Panc1 (cell line): Measurements from ENCODE around the gene TNNT3. TPM values are rescaled to one million over a fixed set of nuclear protein-coding genes. Genes with fewer than 3 reads are reported as not detected.
"Not testable (repeated sequence)": the region's sequence is repeated elsewhere in the genome, so short reads cannot be mapped to it uniquely, and the experiment has no call there.

Experiments
- ATAC-seq: fragments of 200-7000 bp; cut with Tn5 transposase; 2 replicates; pipeline ENCODE4 v1.9.1; 2020; ENCODE audit warnings: mild to moderate bottlenecking, moderate library complexity
- BruUV-seq: library from RNA; stranded (reverse); fragments of 400-500 nt; replicated peaks from 2 replicates; lab custom pipeline; 2021; lab: Mats Ljungman, UMichigan
- CTCF ChIA-PET: fragments of 300-600 bp; sonication (Branson Sonifier 250); formaldehyde crosslinking; loops from one replicate; lab custom pipeline; 2022; ENCODE audit warnings: antibody characterized with exemption; lab: Charles Lee
- POLR2A ChIA-PET: fragments of 300-600 bp; sonication (Branson Sonifier 250); formaldehyde crosslinking; loops from one replicate; lab custom pipeline; 2022; ENCODE audit warnings: antibody characterized with exemption; lab: Charles Lee
- DNase-seq: peaks from one replicate; pipeline ENCODE4 v3.0.0-alpha.2; 2010; ENCODE audit warnings: low read depth, low spot score
- H3K27ac ChIP-seq: 2 replicates; pipeline ENCODE4 v1.5.1; 2011; ENCODE audit warnings: mild to moderate bottlenecking, low read length, inconsistent platforms
- H3K27me3 ChIP-seq: fragments of 200-500 bp; sonication (Bioruptor generic); 2 replicates; pipeline ENCODE4 v1.6.0; 2014; ENCODE audit warnings: low read length, inconsistent platforms; ENCODE audit not compliant: control insufficient read depth, insufficient read depth
- H3K36me3 ChIP-seq: fragments of 200-500 bp; sonication (Bioruptor generic); 2 replicates; pipeline ENCODE4 v1.5.1; 2014; ENCODE audit warnings: inconsistent platforms, mild to moderate bottlenecking, low read length, moderate library complexity; ENCODE audit not compliant: control insufficient read depth, insufficient read depth
- H3K4me1 ChIP-seq: 2 replicates; pipeline ENCODE4 v1.5.1; 2011; ENCODE audit warnings: inconsistent platforms, mild to moderate bottlenecking, low read length, moderate library complexity; ENCODE audit not compliant: control insufficient read depth, insufficient read depth
- H3K4me3 ChIP-seq, 2 experiments: 2 replicates each; pipeline ENCODE4 v1.5.1; 2011 to 2012; ENCODE audit warnings: low read depth in 2 of 2, low read length in 2 of 2, mild to moderate bottlenecking in 2 of 2, inconsistent platforms in 1 of 2, moderate library complexity in 1 of 2
- H3K9me3 ChIP-seq: fragments of 200-500 bp; sonication (Bioruptor generic); 2 replicates; pipeline ENCODE4 v1.5.1; 2014; ENCODE audit warnings: low read depth, mild to moderate bottlenecking, inconsistent platforms, low read length, moderate library complexity; ENCODE audit not compliant: control insufficient read depth, insufficient read depth
- POLR2AphosphoS5 ChIP-seq: IDR thresholded peaks from 2 replicates; pipeline ENCODE4 v1.6.1; 2012; ENCODE audit warnings: mild to moderate bottlenecking, low read depth, low read length, moderate library complexity
- SIN3A ChIP-seq: IDR thresholded peaks from 2 replicates; pipeline ENCODE4 v1.6.1; 2012; ENCODE audit warnings: low read depth, mild to moderate bottlenecking, low read length, moderate library complexity, borderline replicate concordance; ENCODE audit not compliant: insufficient read depth
- TCF7L2 ChIP-seq: IDR thresholded peaks from 2 replicates; pipeline ENCODE4 v1.6.1; 2011; ENCODE audit warnings: mild to moderate bottlenecking, low read depth, low read length, inconsistent platforms
- in situ Hi-C: cut with HindIII; loops from 2 replicates; pipeline ENCODE4 v1.10.0; 2016; ENCODE audit warnings: low sequenced_read_pairs, low pct_unique_long_range_greater_than_20kb
- intact Hi-C: fragments of 100-400 bp; cut with micrococcal nuclease; formaldehyde crosslinking; loops from one replicate; pipeline ENCODE4 v1.10.0; 2022; ENCODE audit not compliant: unreplicated experiment
- total RNA-seq: library from RNA; stranded (reverse); gene quantifications from one replicate; pipeline ENCODE4 v1.2.1, GENCODE V29; 2021; ENCODE audit not compliant: unreplicated experiment
- TF ChIP-seq, protein P1 (sequence below): fragments of 450-650 bp; IDR thresholded peaks from 2 replicates; pipeline ENCODE4 v1.5.1; 2017; ENCODE audit warnings: mild to moderate bottlenecking
- TF ChIP-seq, protein P2 (sequence below), 2 experiments: IDR thresholded peaks; 2 replicates each; pipeline ENCODE4 v1.6.1; 2011 to 2012; ENCODE audit warnings: low read depth in 2 of 2, control low read depth in 1 of 2, low read length in 1 of 2, mild to moderate bottlenecking in 1 of 2, moderate library complexity in 1 of 2; ENCODE audit not compliant: insufficient read depth in 1 of 2

Gene TNNT3
- total RNA-seq, 1 experiment from 2014 or later, result 0.41 TPM

DNA sequence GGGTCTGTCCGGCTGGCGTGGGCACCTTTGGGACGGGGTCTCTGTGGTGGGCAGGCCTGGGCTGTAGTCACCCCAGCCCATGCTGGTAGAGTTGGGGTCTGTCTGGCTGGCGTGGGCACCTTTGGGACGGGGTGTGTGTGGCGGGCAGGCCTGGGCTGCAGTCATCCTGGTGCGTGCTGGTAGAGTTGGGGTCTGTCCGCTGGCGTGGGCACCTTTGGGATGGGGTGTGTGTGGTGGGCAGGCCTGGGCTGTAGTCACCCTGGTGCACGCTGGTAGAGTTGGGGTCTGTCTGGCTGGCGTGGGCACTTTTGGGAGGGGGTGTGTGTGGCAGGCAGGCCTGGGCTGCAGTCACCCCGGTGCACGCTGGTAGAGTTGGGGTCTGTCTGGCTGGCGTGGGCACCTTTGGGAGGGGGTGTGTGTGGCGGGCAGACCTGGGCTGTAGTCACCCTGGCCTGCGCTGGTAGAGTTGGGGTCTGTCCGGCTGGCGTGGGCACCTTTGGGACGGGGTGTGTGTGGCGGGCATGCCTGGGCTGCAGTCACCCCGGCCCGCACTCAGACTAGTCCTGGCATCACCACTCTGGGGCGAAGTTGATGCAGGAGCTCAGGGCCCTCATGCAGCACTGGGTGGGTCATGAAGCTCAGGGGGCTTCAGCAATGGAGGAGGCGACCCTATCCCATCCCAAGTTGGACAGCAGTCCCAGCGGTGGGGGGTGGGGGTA lies 47.1 kb upstream of the TNNT3 start:
- ChIA-PET POLR2A (interaction anchor here (0.5 kb wide), 1 partner anchor 26 kb away, joined by 3 read pairs; no protein-coding TSS in a partner anchor), CTCF (interaction anchor here (0.6 to 1.4 kb wide), 3 partner anchors 10 to 47 kb away, joined by 3 to 7 read pairs (median 5); partner anchors contain the start of gene TNNT3)
- Histone ChIP-seq H3K9me3 (no peaks in the 10 kb centered on the region), H3K4me1 (peaks cover 34% of the 10 kb centered on the region), H3K4me3 (no peak overlapping the region), H3K27me3 (no peaks in the 10 kb centered on the region), H3K27ac (no peak overlapping the region), H3K36me3 (no peaks in the 10 kb centered on the region)
- no TSS peak for BruUV-seq
- TF ChIP-seq POLR2AphosphoS5 (no peak), TCF7L2 (no peak), SIN3A (no peak)
- TF ChIP-seq, protein P1, sequence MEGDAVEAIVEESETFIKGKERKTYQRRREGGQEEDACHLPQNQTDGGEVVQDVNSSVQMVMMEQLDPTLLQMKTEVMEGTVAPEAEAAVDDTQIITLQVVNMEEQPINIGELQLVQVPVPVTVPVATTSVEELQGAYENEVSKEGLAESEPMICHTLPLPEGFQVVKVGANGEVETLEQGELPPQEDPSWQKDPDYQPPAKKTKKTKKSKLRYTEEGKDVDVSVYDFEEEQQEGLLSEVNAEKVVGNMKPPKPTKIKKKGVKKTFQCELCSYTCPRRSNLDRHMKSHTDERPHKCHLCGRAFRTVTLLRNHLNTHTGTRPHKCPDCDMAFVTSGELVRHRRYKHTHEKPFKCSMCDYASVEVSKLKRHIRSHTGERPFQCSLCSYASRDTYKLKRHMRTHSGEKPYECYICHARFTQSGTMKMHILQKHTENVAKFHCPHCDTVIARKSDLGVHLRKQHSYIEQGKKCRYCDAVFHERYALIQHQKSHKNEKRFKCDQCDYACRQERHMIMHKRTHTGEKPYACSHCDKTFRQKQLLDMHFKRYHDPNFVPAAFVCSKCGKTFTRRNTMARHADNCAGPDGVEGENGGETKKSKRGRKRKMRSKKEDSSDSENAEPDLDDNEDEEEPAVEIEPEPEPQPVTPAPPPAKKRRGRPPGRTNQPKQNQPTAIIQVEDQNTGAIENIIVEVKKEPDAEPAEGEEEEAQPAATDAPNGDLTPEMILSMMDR, result no peak
- TF ChIP-seq, protein P2, sequence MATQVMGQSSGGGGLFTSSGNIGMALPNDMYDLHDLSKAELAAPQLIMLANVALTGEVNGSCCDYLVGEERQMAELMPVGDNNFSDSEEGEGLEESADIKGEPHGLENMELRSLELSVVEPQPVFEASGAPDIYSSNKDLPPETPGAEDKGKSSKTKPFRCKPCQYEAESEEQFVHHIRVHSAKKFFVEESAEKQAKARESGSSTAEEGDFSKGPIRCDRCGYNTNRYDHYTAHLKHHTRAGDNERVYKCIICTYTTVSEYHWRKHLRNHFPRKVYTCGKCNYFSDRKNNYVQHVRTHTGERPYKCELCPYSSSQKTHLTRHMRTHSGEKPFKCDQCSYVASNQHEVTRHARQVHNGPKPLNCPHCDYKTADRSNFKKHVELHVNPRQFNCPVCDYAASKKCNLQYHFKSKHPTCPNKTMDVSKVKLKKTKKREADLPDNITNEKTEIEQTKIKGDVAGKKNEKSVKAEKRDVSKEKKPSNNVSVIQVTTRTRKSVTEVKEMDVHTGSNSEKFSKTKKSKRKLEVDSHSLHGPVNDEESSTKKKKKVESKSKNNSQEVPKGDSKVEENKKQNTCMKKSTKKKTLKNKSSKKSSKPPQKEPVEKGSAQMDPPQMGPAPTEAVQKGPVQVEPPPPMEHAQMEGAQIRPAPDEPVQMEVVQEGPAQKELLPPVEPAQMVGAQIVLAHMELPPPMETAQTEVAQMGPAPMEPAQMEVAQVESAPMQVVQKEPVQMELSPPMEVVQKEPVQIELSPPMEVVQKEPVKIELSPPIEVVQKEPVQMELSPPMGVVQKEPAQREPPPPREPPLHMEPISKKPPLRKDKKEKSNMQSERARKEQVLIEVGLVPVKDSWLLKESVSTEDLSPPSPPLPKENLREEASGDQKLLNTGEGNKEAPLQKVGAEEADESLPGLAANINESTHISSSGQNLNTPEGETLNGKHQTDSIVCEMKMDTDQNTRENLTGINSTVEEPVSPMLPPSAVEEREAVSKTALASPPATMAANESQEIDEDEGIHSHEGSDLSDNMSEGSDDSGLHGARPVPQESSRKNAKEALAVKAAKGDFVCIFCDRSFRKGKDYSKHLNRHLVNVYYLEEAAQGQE (IDR thresholded peaks at IDR 0.05; ENCODE audit: insufficient read depth in 1 of 2, low read depth in 2 of 2, low read length in 1 of 2), result no peak
- ATAC-seq, result peak; percentile 31
- in situ Hi-C loops (no loop called here), intact Hi-C loops (loop anchor here (5.0 kb wide), 1 partner anchor 285 kb away; no protein-coding TSS in a partner anchor)
- no peak for DNase-seq

DNA sequence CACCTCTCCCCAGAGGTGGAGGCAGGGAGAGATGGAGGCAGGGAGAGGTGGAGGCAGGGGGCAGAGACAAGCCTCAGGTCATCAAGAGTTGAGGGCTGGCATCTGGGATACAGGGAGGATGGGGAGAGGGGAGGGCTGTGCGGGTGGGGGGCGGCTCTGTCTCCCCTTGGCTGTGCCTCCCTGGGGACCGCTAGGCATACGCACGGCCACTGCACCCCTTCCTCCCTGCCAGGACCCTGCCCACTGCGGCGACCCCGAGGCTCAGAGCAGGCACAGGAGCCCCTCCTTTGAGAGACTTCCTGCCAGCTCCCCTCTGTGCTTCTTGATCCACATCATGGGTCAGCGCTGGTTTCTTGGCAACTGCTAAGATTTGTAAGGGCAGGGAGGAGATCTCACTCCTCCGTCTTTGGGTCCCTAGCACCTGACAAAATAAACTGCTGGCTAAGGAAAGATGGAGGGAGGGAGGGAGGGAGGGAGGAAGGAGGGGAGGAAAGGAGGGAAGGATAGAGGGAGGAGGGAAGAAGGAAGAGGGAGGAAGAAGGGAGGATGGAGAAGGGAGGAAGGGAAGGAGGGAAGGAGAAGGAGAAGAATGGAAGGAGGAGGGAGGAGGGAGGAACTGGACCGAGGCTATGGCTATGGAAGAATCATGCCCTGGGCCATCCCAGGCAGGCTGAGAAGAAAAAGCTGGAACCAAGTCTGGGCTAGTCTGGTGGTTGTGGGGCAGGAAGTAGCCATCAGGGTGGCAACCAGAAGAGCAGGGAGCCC lies 46.3 kb upstream of the TNNT3 start:
- Histone ChIP-seq H3K36me3 (no peaks in the 10 kb centered on the region), H3K9me3 (no peaks in the 10 kb centered on the region), H3K4me1 (peaks cover 34% of the 10 kb centered on the region), H3K27me3 (no peaks in the 10 kb centered on the region), H3K4me3 (no peak overlapping the region), H3K27ac (peak overlapping the region; percentile 29; the same call in 1 of the 2 replicates)
- ChIA-PET CTCF (interaction anchor here (0.7 to 1.4 kb wide), 2 partner anchors 9 to 28 kb away, joined by 5 to 7 read pairs; no protein-coding TSS in a partner anchor), POLR2A (interaction anchor here (0.5 kb wide), 1 partner anchor 26 kb away, joined by 3 read pairs; no protein-coding TSS in a partner anchor)
- ATAC-seq, result peak; percentile 72
- DNase-seq, result no peak
- no TSS peak for BruUV-seq
- intact Hi-C loops (loop anchor here (5.0 kb wide), 1 partner anchor 284 kb away; no protein-coding TSS in a partner anchor), in situ Hi-C loops (no loop called here)
- TF ChIP-seq, protein P1, result no peak
- no peak for TF ChIP-seq TCF7L2
- TF ChIP-seq SIN3A, result no peak
- TF ChIP-seq, protein P2 (IDR thresholded peaks at IDR 0.05; ENCODE audit: insufficient read depth in 1 of 2, low read depth in 2 of 2, low read length in 1 of 2), result no peak
- TF ChIP-seq POLR2AphosphoS5, result no peak

DNA sequence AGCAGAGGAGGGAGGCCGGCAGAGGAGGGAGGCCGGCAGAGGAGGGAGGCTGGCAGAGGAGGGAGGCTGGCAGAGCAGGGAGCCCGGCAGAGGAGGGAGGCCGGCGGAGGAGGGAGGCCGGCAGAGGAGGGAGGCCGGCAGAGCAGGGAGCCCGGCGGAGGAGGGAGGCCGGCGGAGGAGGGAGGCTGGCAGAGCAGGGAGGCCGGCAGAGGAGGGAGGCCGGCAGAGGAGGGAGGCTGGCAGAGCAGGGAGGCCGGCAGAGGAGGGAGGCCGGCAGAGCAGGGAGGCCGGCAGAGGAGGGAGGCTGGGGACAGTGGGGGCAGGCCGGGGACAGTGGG lies 45.7 kb upstream of the TNNT3 start:
- CTCF ChIA-PET, result interaction anchor here (1.4 kb wide), 1 partner anchor 9 kb away, joined by 7 read pairs; no protein-coding TSS in a partner anchor
- H3K27me3 ChIP-seq, ATAC-seq, in situ Hi-C loops, POLR2A ChIA-PET, H3K4me3 ChIP-seq, BruUV-seq, DNase-seq, H3K36me3 ChIP-seq, H3K9me3 ChIP-seq, H3K27ac ChIP-seq: not testable (repeated sequence)
- H3K4me1 ChIP-seq, result peaks cover 34% of the 10 kb centered on the region
- intact Hi-C loops, result loop anchor here (5.0 kb wide), 1 partner anchor 284 kb away; no protein-coding TSS in a partner anchor
